GM18858 (cell line): Measurements from ENCODE around the gene DDX3Y.

Experiments
- ATAC-seq: cut with Tn5 transposase; IDR thresholded peaks from one replicate; pipeline ENCODE4 v1.9.1; 2021; ENCODE audit not compliant: unreplicated experiment

DDX3Y gene

GRCh38 chrY:12904618-12905516, at the start of gene DDX3Y:
Gene DDX3Y (plus strand): TSS chrY:12904868. CDS start chrY:12904937, 69 bp downstream.
- no peak for ATAC-seq

DNA sequence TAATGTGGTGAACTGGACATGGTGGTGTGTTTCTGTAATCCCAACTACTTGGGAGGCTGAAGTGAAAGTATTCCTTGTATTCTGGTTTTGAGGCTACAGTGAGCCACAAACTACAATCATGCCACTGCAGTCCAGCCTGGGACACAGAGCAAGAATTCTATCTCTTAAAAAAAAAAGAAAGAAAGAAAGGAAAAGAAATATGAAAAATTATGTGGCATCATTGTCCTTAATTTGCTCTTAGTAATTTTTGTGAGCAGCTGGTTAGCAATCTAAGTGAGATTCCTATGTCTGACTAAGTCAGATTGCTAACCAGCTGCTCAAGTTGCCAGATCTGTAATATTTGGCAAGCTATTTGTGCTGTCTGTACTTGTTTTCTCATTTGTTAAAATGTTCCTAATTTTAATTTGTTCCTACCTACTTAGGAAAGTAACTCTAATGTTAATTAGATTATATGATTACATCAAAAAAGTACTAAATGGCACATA, 48.8 kb upstream of the DDX3Y start:
- ATAC-seq, result no peak

- no peak for ATAC-seq
These were observed 36.7 kb upstream of the DDX3Y start for GRCh38 chrY:12867960-12868359.

DNA sequence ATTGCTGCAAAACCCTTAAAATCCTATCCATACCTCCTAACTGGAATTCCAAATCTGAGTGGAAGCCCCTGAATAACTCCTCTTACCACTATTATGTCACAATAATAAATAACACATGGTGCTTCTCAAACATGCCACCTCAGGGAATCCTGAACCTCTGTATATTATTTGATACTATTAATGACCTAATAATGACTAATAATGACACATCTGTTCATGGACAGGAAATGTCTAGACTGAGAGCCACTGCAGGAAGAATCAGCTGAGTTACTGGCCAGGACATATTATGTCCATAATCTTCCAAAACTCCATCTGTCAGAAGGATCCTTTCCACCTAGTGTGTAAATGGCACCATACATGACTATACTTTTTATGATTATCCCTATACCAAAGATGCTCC, 7.7 kb upstream of the DDX3Y start:
- ATAC-seq, result no peak

DNA sequence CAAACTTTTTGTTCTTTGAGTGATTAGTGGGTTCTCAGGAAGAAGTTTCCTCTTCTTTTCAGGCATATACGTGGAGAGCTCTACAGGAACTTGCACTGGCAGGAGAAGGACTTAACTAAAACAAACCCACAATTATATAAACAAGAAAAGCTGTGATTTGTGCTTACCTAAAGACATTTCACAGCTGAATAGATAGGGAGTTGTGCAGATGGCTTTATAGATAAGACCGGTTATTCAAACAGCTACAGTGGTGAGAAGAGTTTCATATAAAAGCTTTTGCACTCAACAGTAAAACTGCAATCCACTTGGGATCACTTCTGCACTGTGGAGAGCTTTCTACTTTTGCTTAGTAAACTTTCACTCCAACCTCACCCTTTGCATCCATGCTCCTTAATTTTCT, 6.1 kb upstream of the DDX3Y start:
- ATAC-seq, result no peak

DNA sequence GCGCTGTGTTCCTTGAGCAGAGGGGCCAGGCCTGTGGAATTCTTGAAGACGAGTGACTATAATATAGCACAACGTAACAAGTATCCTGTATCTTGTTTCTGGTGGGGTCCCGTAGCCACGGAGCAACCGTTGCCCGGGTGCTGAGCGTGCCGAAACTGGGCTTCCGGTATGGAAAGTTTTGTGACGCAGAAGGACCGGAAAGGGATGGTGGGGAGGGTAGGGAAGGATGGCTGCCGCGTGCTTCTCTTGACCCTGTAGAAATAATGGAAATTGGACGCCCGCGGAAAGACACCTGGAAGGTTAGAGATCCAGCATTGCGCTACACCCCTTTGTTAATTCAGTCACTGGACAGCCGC, 827 bp downstream of the DDX3Y start:
- no peak for ATAC-seq

DNA sequence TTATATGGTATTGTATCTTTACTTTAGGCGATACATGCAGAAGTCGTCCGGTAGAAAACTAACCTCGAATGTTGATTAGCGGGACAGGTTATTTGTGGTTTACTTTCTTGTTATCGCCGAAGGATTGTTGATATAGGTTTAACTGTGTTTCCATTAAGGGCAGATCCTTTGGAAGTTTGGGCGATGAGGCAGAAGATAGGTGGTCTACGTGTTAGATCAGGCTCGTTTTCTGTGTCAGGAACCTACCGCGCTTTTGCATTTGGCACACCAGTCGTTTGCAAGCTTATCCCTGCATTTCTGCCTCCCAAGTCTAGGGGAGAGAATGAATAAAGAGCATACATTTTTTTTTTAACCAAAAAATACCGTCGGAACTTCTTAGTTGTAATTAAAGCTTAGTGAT, 1.2 kb downstream of the DDX3Y start:
- ATAC-seq, result no peak

DNA sequence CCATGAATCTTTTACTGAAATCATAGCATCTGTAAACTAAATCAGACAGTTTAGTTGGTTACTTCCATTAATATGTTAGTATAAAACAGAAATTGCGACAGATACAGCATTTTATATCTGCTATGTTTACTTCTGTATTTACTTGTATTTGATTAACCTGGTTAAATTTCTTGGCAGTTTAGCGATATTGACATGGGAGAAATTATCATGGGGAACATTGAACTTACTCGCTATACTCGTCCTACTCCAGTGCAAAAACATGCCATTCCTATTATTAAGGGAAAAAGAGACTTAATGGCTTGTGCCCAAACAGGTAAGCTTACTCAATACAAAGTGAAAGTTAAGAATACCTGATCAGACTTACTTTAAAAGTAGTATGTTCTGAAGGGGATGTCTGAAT, 8.9 kb downstream of the DDX3Y start:
- no peak for ATAC-seq

GRCh38 chrY:12928043-12928442, 23.4 kb downstream of the DDX3Y start:
- ATAC-seq, result no peak

GRCh38 chrY:12941725-12942687, 37.3 kb downstream of the DDX3Y start:
- no peak for ATAC-seq
